Psoas muscle (tissue), 8 donors: ENCODE results near the gene S100A11. TPM values are rescaled to one million over a fixed set of nuclear protein-coding genes. Genes with fewer than 3 reads are reported as not detected.
A peak's percentile ranks its signal among the peaks of the same experiment; 100 is the strongest.

Source experiments
- ATAC-seq, 4 donors: fragments of 200-7000 bp; cut with Tn5 transposase; one replicate each; pipeline ENCODE4 v1.9.1; 2020; ENCODE audit warnings: moderate library complexity in 3 of 4, mild to moderate bottlenecking in 2 of 4
- DNase-seq, 2 donors: peaks; one replicate each; pipeline ENCODE4 v3.0.0-alpha.2; 2020
- H3K27ac ChIP-seq: fragments of 200-600 bp; one replicate; pipeline ENCODE4 v1.8.0; 2022
- H3K27me3 ChIP-seq, 3 donors: fragments of 200-600 bp in 1 of 3; one replicate each; pipeline versions ENCODE4 v1.6.1 to v1.8.0; 2013 to 2022; ENCODE audit warnings: low read length in 2 of 3, mild to moderate bottlenecking in 2 of 3, moderate library complexity in 1 of 3; ENCODE audit not compliant: insufficient read depth in 3 of 3
- H3K36me3 ChIP-seq, 2 donors: fragments of 200-600 bp in 1 of 2; one replicate each; pipeline versions ENCODE4 v1.6.1 to v1.8.0; 2013 to 2022; ENCODE audit warnings: low read depth in 1 of 2, mild to moderate bottlenecking in 1 of 2, moderate library complexity in 1 of 2; ENCODE audit not compliant: insufficient read depth in 1 of 2
- H3K4me1 ChIP-seq: fragments of 200-600 bp; one replicate; pipeline ENCODE4 v1.8.0; 2022
- H3K4me3 ChIP-seq: fragments of 200-600 bp; one replicate; pipeline ENCODE4 v1.8.0; 2022; ENCODE audit warnings: mild to moderate bottlenecking
- H3K9me3 ChIP-seq: fragments of 200-600 bp; one replicate; pipeline ENCODE4 v1.8.0; 2022
- WGBS, 3 donors: extraction: QIAGEN DNeasy Blood & Tissue Kit; methylation state at CpG; one replicate each; pipeline versions ENCODE4 v1.1.6 to v1.1.7; 2013; 5-methylcytosine and 5-hydroxymethylcytosine counted together
- intact Hi-C, 2 donors: fragments of 100-400 bp; cut with DNase I; formaldehyde crosslinking; loops; one replicate each; pipeline versions ENCODE4 v1.11.0 to v1.14.2; 2022
- polyA plus RNA-seq, 3 donors: library from polyadenylated mRNA; stranded (reverse); fragments of 200-250 nt; gene quantifications; one replicate each; pipeline ENCODE4 v1.2.3, GENCODE V29; 2013
- total RNA-seq, 4 donors: library from RNA; stranded (reverse); fragmentation: NEBNext Ultra II Directional in 2 of 4; extraction: Animal tissue kit (Norgen Biotek cat#: 25700) in 2 of 4; gene quantifications; one replicate each; pipeline versions ENCODE4 v1.2.1 to v1.2.4, GENCODE V29; 2021 to 2023
- TF ChIP-seq, protein P1 (sequence below): fragments of 200-600 bp; IDR thresholded peaks from one replicate; pipeline ENCODE4 v1.8.0; 2022; ENCODE audit warnings: antibody characterized with exemption
- donor health status: healthy with polysubstance abuse.
- donor health status: DM: no; HTN: no; CAD: no; lungs with moderate emphysema.
- donor health status: Bipolar disorder and iron deficiency.
- donor health status: healthy.
- donor health status: DM: yes; HTN: yes; CAD: no.
- donor health status: DM: no; HTN: no; CAD: no.
- donor health status: DM: no; HTN: no; CAD: no.
- donor health status: DM: yes; HTN: yes; CAD: no.

The S100A11 gene
- total and polyA plus RNA-seq, 7 donors, result 36.7 to 500 (median 61.2) TPM

DNA sequence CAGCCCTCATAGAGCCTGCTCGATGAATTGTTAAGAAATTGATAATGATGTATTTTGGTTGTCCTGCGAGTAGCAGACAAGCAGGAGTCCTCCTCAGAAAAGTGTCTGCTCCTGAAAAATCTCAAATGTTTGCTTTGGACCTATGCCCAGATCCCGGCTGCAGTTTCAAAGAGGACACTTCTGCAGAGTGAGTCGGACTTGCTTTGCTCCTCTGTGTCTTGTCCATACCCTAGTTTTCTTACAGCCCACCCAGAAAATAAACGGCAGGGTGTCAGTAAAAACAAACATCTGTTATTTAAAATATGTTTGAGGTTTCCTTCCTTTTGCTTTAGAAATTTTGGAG lies 46.0 kb downstream of the S100A11 start:
- no peak overlapping the region for H3K27ac ChIP-seq
- 16 to 29% (median 21%) methylated on average over 5 of the region's 5 CpGs for WGBS, 3 donors
- TF ChIP-seq, protein P1, sequence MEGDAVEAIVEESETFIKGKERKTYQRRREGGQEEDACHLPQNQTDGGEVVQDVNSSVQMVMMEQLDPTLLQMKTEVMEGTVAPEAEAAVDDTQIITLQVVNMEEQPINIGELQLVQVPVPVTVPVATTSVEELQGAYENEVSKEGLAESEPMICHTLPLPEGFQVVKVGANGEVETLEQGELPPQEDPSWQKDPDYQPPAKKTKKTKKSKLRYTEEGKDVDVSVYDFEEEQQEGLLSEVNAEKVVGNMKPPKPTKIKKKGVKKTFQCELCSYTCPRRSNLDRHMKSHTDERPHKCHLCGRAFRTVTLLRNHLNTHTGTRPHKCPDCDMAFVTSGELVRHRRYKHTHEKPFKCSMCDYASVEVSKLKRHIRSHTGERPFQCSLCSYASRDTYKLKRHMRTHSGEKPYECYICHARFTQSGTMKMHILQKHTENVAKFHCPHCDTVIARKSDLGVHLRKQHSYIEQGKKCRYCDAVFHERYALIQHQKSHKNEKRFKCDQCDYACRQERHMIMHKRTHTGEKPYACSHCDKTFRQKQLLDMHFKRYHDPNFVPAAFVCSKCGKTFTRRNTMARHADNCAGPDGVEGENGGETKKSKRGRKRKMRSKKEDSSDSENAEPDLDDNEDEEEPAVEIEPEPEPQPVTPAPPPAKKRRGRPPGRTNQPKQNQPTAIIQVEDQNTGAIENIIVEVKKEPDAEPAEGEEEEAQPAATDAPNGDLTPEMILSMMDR, result no peak

DNA sequence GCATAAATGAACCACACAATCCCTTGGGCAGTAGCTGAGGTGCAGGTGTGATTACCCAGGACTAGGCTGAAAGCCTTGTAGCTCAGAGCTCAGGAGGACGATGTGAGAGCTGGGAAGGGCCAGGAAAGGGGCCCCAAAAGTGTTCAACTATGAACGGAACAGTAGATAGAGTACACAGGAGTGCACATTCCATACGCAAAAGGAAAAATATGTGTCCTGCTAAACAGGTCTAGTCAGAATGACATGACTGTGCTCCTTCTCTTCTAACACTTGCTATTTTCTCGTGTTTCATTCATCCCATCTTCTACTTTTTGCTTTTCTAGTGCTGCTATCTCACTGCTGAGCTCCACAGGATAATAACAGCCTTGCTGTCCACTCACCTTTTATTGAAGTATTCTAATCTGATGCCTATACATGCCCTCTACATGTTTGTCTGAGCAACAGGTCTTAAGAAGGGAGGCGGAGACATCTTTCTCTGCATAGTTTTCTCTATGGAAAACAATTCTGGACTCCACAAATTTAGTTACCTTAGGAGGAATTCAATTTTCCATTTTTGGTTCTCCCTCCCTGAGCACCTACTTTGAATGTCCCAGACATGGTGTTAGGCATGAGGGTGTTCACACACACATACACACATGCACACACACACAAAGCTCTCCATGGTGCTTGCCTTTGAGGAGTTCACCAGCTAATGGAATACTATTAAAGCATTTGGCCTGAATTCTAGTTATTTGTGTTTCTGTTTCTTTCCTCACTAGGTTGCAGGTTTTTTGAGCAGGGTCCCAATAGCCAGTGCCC lies 46.5 kb downstream of the S100A11 start:
- Histone ChIP-seq H3K4me1 (peaks cover 16% of the 10 kb centered on the region), H3K4me3 (no peak overlapping the region), H3K36me3 (peaks cover 2 to 5% of the 10 kb centered on the region in 2 donors), H3K9me3 (no peaks in the 10 kb centered on the region), H3K27ac (peak overlapping the region; percentile 7), H3K27me3 (peaks cover 0 to 51% (median 4%) of the 10 kb centered on the region in 3 donors)
- DNase-seq (no peak), ATAC-seq (no peak)
- WGBS, 3 donors, result 60 to 65% (median 60%) methylated on average over 5 of the region's 5 CpGs
- intact Hi-C loops, result loop anchor here in 1 of 2 donors (5.0 kb wide), 1 partner anchor 58 kb away; no protein-coding TSS in a partner anchor
- TF ChIP-seq, protein P1, result no peak

More for the DNA sequence above, 46.0 kb downstream of the S100A11 start:
- DNase-seq (no peak), ATAC-seq (no peak)
- H3K27me3 ChIP-seq, result peaks cover 0 to 51% (median 4%) of the 10 kb centered on the region in 3 donors
- no peak overlapping the region for H3K4me3 ChIP-seq
- intact Hi-C loops, result loop anchor here in 1 of 2 donors (5.0 kb wide), 1 partner anchor 59 kb away; no protein-coding TSS in a partner anchor
- H3K36me3 ChIP-seq, result no peaks in the 10 kb centered on the region
- no peaks in the 10 kb centered on the region for H3K9me3 ChIP-seq
- peaks cover 16% of the 10 kb centered on the region for H3K4me1 ChIP-seq

DNA sequence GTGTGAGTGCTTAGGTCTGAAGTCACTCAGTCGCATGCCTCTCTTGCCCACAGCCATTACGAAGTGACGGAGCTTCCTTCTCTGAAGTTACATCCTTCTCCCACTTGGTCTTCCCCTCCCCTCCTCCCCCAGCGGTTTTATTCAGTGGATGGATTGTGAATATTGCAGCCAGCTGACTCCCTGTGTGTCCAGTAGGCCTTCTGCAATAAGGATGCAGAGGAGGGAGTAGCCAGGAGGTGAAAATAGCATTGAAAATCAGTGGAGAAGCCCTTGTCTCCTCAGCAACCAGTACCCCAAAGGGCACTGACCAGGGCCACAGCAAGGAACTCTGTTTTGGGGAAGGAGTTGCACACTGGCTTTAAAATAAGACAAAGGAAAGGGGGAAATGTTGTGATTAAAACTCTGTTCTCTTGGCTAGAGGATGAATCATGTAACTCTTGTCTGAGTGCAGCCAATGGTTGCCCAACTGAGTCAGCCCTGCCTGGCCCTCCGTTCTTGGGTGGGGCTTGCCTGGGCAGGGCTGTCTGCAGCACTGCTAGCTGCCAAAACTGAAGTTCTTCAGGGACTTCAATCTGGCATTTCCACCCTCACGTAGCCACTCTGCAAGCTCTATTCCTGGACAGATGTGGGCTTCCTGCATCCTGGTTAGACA lies 47.5 kb downstream of the S100A11 start:
- Histone ChIP-seq H3K4me3 (no peak overlapping the region), H3K4me1 (peaks cover 16% of the 10 kb centered on the region), H3K9me3 (no peaks in the 10 kb centered on the region), H3K36me3 (peaks cover 11 to 14% of the 10 kb centered on the region in 2 donors), H3K27me3 (peaks cover 0 to 49% (median 2%) of the 10 kb centered on the region in 3 donors), H3K27ac (peak overlapping the region; percentile 32)
- 43 to 59% (median 44%) methylated on average over 6 of the region's 6 CpGs for WGBS, 3 donors
- peak; percentile 78 to 79 for DNase-seq
- ATAC-seq, result peak in 3 of 4 donors; percentile 45 to 50 (median 50)
- TF ChIP-seq, protein P1, result no peak
- intact Hi-C loops, result no loop called here

DNA sequence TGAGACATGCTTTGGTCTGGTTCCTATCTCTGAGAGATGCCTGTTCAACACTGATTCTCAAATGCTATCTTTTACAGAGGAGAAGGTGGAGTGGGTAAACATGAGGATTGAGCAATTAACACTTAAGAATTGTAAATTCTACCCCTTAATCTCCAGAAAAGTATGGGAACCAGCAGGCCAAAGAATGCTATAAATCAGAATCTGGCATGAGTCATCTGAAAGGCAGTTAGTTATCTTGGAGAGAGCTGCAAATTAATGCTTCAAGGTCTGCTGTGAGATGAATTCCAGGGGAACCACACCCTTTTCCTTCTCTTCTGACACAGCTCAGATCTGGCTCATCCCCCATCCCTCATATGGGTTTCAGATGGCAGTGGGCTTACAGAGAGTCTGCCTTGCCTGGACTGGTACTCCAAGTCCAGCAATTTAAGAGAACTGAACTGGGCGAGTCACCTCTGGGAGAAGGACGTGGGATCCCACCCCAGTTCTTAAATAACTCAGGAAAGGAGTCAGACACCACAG lies 48.3 kb downstream of the S100A11 start:
- H3K27me3 ChIP-seq, result peaks cover 0 to 40% (median 0%) of the 10 kb centered on the region in 3 donors
- WGBS, 3 donors, result 58 to 67% (median 66%) methylated on average over 2 of the region's 2 CpGs
- TF ChIP-seq, protein P1, result no peak
- peaks cover 16% of the 10 kb centered on the region for H3K4me1 ChIP-seq
- no peak overlapping the region for H3K4me3 ChIP-seq
- DNase-seq (no peak), ATAC-seq (no peak)
- intact Hi-C loops, result no loop called here
- H3K27ac ChIP-seq, result peak overlapping the region; percentile 32
- no peaks in the 10 kb centered on the region for H3K9me3 ChIP-seq
- H3K36me3 ChIP-seq, result peaks cover 15 to 22% of the 10 kb centered on the region in 2 donors
